Chondrocyte (in vitro differentiated cells): ENCODE data around the gene ZNF837. TPM values are rescaled to one million over a fixed set of nuclear protein-coding genes. Genes with fewer than 3 reads are reported as not detected.

ENCODE experiments used
- DNase-seq: peaks from one replicate; pipeline ENCODE4 v3.0.0; 2021; ENCODE audit warnings: mixed read lengths, low spot score
- H3K27ac Mint-ChIP-seq: one replicate; pipeline ENCODE4 v1.8.0; 2021; ENCODE audit warnings: mild to moderate bottlenecking, moderate library complexity, mixed read lengths; ENCODE audit not compliant: unreplicated experiment
- H3K27me3 Mint-ChIP-seq: 2 replicates; pipeline ENCODE4 v1.8.0; 2021; ENCODE audit warnings: low read depth, mixed read lengths
- H3K36me3 Mint-ChIP-seq: 2 replicates; pipeline ENCODE4 v1.8.0; 2021; ENCODE audit warnings: low read depth, mixed read lengths
- H3K4me1 Mint-ChIP-seq: 2 replicates; pipeline ENCODE4 v1.8.0; 2021; ENCODE audit warnings: low read depth, mild to moderate bottlenecking, mixed read lengths
- H3K4me3 Mint-ChIP-seq: one replicate; pipeline ENCODE4 v1.8.0; 2021; ENCODE audit warnings: mild to moderate bottlenecking, moderate library complexity, mixed read lengths; ENCODE audit not compliant: unreplicated experiment
- H3K9me3 Mint-ChIP-seq: 2 replicates; pipeline ENCODE4 v1.8.0; 2021; ENCODE audit warnings: low read depth, mixed read lengths
- CTCF ChIP-seq: fragments of 200-600 bp; sonication (generic); IDR thresholded peaks from 2 replicates; pipeline ENCODE4 v1.5.0; 2021; ENCODE audit warnings: antibody characterized with exemption, mild to moderate bottlenecking, moderate library complexity
- total RNA-seq: library from RNA; stranded (reverse); gene quantifications from 3 replicates; pipeline ENCODE4 v1.2.1, GENCODE V29; 2021

ZNF837 gene
- total RNA-seq, 1 donor from 2014 or later = 2.5 TPM

- peak within 1 kb of the TSS; percentile 97 for H3K27ac Mint-ChIP-seq
- peak within 1 kb of the TSS; percentile 95 for H3K4me3 Mint-ChIP-seq
- no peaks in the 10 kb centered on the region for H3K27me3 Mint-ChIP-seq
- TF ChIP-seq CTCF = no peak
- no peaks in the 10 kb centered on the region for H3K9me3 Mint-ChIP-seq
- H3K36me3 Mint-ChIP-seq = peaks cover 13% of the 10 kb centered on the region
- DNase-seq = peak; percentile 97
- peaks cover 40% of the 10 kb centered on the region for H3K4me1 Mint-ChIP-seq
Observed at GRCh38 chr19:58386576-58387337, 5.9 kb upstream of the ZNF837 start, which contains the start of gene RPS5. Gene RPS5 (plus strand): TSS chr19:58387269. CDS start chr19:58388138, 869 bp downstream.

GRCh38 chr19:58385891-58386575 is 5.2 kb upstream of the ZNF837 start:
- no peak for DNase-seq
- Mint-ChIP-seq H3K27ac (peak overlapping the region; percentile 97), H3K4me3 (peak overlapping the region; percentile 95), H3K4me1 (peaks cover 44% of the 10 kb centered on the region), H3K9me3 (no peaks in the 10 kb centered on the region), H3K36me3 (peaks cover 13% of the 10 kb centered on the region), H3K27me3 (no peaks in the 10 kb centered on the region)
- TF ChIP-seq CTCF = no peak

- no peak for TF ChIP-seq CTCF
- peaks cover 9% of the 10 kb centered on the region for H3K36me3 Mint-ChIP-seq
- H3K4me3 Mint-ChIP-seq = peak overlapping the region; percentile 95
- peaks cover 44% of the 10 kb centered on the region for H3K4me1 Mint-ChIP-seq
- no peaks in the 10 kb centered on the region for H3K27me3 Mint-ChIP-seq
- no peak for DNase-seq
- no peaks in the 10 kb centered on the region for H3K9me3 Mint-ChIP-seq
- H3K27ac Mint-ChIP-seq = peak overlapping the region; percentile 97
Observed at GRCh38 chr19:58385313-58385890, 4.6 kb upstream of the ZNF837 start.

- no peak for DNase-seq
- Mint-ChIP-seq H3K27ac (no peak overlapping the region), H3K9me3 (no peaks in the 10 kb centered on the region), H3K27me3 (no peaks in the 10 kb centered on the region), H3K4me1 (peaks cover 42% of the 10 kb centered on the region), H3K36me3 (peaks cover 3% of the 10 kb centered on the region), H3K4me3 (no peak overlapping the region)
- TF ChIP-seq CTCF = no peak
Observed at GRCh38 chr19:58382997-58383603, 2.3 kb upstream of the ZNF837 start.
